Thyroid gland (tissue), 4 donors: ENCODE measurements around the gene ERC1.

ENCODE experiments used
- CTCF ChIP-seq, 6 experiments: fragments of 200-600 bp in 3 of 6; fragments of 450-650 bp in 3 of 6; sonication (generic) in 3 of 6; IDR thresholded peaks; one replicate each; pipeline ENCODE4 v1.5.1; 2016 to 2019; ENCODE audit warnings: antibody characterized with exemption in 6 of 6, mild to moderate bottlenecking in 2 of 6, inconsistent platforms in 1 of 6, moderate library complexity in 1 of 6
- POLR2A ChIP-seq, 2 donors: fragments of 450-650 bp; IDR thresholded peaks; one replicate each; pipeline ENCODE4 v1.6.1; 2017; ENCODE audit warnings: antibody characterized with exemption in 2 of 2, mild to moderate bottlenecking in 2 of 2, moderate library complexity in 1 of 2

- TF ChIP-seq POLR2A (IDR thresholded peaks at IDR 0.05) (no peak), CTCF (IDR thresholded peaks at IDR 0.05) (no peak)
Measured at GRCh38 chr12:1436015-1436414, 445.0 kb downstream of the ERC1 start.
